GM12878 (cell line): Measurements from ENCODE around the gene FOXL1. TPM values are rescaled to one million over a fixed set of nuclear protein-coding genes. Genes with fewer than 3 reads are reported as not detected.

Experiments
- ATAC-seq: fragments of 200-7000 bp; cut with Tn5 transposase; 3 replicates; pipeline ENCODE4 v1.9.1; 2020; ENCODE audit warnings: mild to moderate bottlenecking, moderate library complexity
- BruUV-seq: library from RNA; stranded (reverse); fragments of 400-500 nt; replicated peaks from 2 replicates; lab custom pipeline; 2021; lab: Mats Ljungman, UMichigan
- CTCF ChIA-PET: fragments of 300-600 bp; sonication (Branson Sonifier 250); formaldehyde crosslinking; extraction: SDS; loops from one replicate; lab custom pipeline; 2021; ENCODE audit warnings: inconsistent platforms; lab: Yijun Ruan, JAX
- POLR2A ChIA-PET: fragments of 350-600 bp; formaldehyde crosslinking; extraction: SDS; loops from one replicate; lab custom pipeline; 2021; ENCODE audit warnings: inconsistent platforms; lab: Charles Lee
- RAD21 ChIA-PET: fragments of 300-600 bp; sonication (Branson Sonifier 250); formaldehyde crosslinking; loops from one replicate; lab custom pipeline; 2023; ENCODE audit warnings: antibody characterized with exemption; ENCODE audit not compliant: unreplicated experiment; lab: Charles Lee
- SMC1A ChIA-PET: fragments of 300-600 bp; sonication (Branson Sonifier 250); formaldehyde crosslinking; loops from one replicate; lab custom pipeline; 2023; ENCODE audit not compliant: unreplicated experiment, uncharacterized antibody; lab: Charles Lee
- DNase-seq: peaks from one replicate; pipeline ENCODE4 v3.0.0-alpha.2; 2011; ENCODE audit warnings: low read depth, low spot score
- FAIRE-seq: peaks from 3 replicates; lab custom pipeline; 2011; peaks lifted over from hg19 to GRCh38; lab: Jason Lieb, UNC
- H2AFZ ChIP-seq: 2 replicates; pipeline ENCODE4 v1.6.0; 2011; ENCODE audit warnings: low read depth, low read length, control low read depth; ENCODE audit not compliant: control insufficient read depth
- H3K27ac ChIP-seq: 2 replicates; pipeline ENCODE4 v1.5.1; 2011; ENCODE audit warnings: control low read depth; ENCODE audit not compliant: control insufficient read depth, insufficient read depth
- H3K27me3 ChIP-seq, 2 experiments: replicated peaks in 1 of 2; 2 replicates each; pipeline versions ENCODE4 v1.6.0 to v1.6.1; 2011; ENCODE audit warnings: low read length in 1 of 2; ENCODE audit not compliant: control insufficient read depth in 2 of 2, insufficient read depth in 2 of 2
- H3K36me3 ChIP-seq, 2 experiments: 2 replicates each; pipeline ENCODE4 v1.5.1; 2011; ENCODE audit warnings: low read length in 1 of 2; ENCODE audit not compliant: control insufficient read depth in 2 of 2, insufficient read depth in 2 of 2
- H3K4me1 ChIP-seq: 2 replicates; pipeline ENCODE4 v1.6.1; 2011; ENCODE audit warnings: mild to moderate bottlenecking, low read length, moderate library complexity, mixed read lengths; ENCODE audit not compliant: control insufficient read depth, insufficient read depth
- H3K4me2 ChIP-seq: 2 replicates; pipeline ENCODE4 v1.6.0; 2011; ENCODE audit warnings: control low read depth; ENCODE audit not compliant: control insufficient read depth, insufficient read depth
- H3K4me3 ChIP-seq: fragments of 200-600 bp; sonication (generic); 2 replicates; pipeline ENCODE4 v1.5.1; 2016
- H3K79me2 ChIP-seq: 2 replicates; pipeline ENCODE4 v1.6.0; 2011; ENCODE audit warnings: low read length; ENCODE audit not compliant: control insufficient read depth, insufficient read depth
- H3K9ac ChIP-seq: 2 replicates; pipeline ENCODE4 v1.8.0; 2011; ENCODE audit warnings: low read length, control low read depth, mixed read lengths; ENCODE audit not compliant: control insufficient read depth, insufficient read depth
- H3K9me3 ChIP-seq: replicated peaks from 3 replicates; pipeline ENCODE4 v1.5.1; 2011; ENCODE audit warnings: mild to moderate bottlenecking, low read length; ENCODE audit not compliant: control insufficient read depth, insufficient read depth
- H4K20me1 ChIP-seq: 2 replicates; pipeline ENCODE4 v1.6.0; 2011; ENCODE audit not compliant: control insufficient read depth, insufficient read depth
- HSF1 ChIP-seq: fragments of 150-350 bp; IDR thresholded peaks from 2 replicates; pipeline ENCODE4 v1.6.1; 2014; ENCODE audit warnings: mild to moderate bottlenecking, low read depth, low read length
- IRF3 ChIP-seq: fragments of 450-650 bp; IDR thresholded peaks from 2 replicates; pipeline ENCODE4 v1.6.1; 2014; ENCODE audit warnings: mild to moderate bottlenecking
- NRF1 ChIP-seq: conservative IDR thresholded peaks from 2 replicates; pipeline ENCODE4 v1.6.1; 2011; ENCODE audit warnings: mild to moderate bottlenecking, low read depth, low read length, improper control_type of control experiment
- RUNX3 ChIP-seq: IDR thresholded peaks from 2 replicates; pipeline ENCODE4 v1.6.1; 2012; ENCODE audit warnings: low read length, inconsistent platforms
- WGBS: methylation state at CpG from one replicate; pipeline ENCODE4 v1.1.6; 2016; ENCODE audit warnings: low lambda C conversion rate; ENCODE audit not compliant: insufficient replicate concordance, insufficient coverage; ENCODE audit errors: missing lambda C conversion rate; 5-methylcytosine and 5-hydroxymethylcytosine counted together
- in situ Hi-C: fragments of 300-500 bp; cut with MboI; formaldehyde crosslinking; loops from 9 replicates; pipeline ENCODE4 v1.14.3; 2018; ENCODE audit warnings: mixed read lengths
- intact Hi-C: fragments of 100-400 bp; cut with micrococcal nuclease; formaldehyde crosslinking; loops from one replicate; pipeline ENCODE4 v1.14.2; 2022; ENCODE audit not compliant: unreplicated experiment
- polyA plus RNA-seq, 11 experiments: library from polyadenylated mRNA; depleted of rRNA in 4 of 11; unstranded in 6 of 11; stranded (reverse) in 5 of 11; fragments of >200 nt; fragmentation: Nextera tagmentation in 4 of 11; fragmentation: Illumina TruSeq in 1 of 11; extraction: Ambion mirVana in 4 of 11; extraction: Trizol in 1 of 11; gene quantifications; 1 replicate in 1 of 11; 2 replicates in 10 of 11; pipeline versions ENCODE4 v1.2.1 to v1.2.3, GENCODE V29; 2011 to 2016; ENCODE audit warnings: inconsistent platforms in 2 of 11, missing spikeins in 2 of 11, low read depth in 1 of 11
- total RNA-seq, 4 experiments: library from RNA; depleted of rRNA in 3 of 4; stranded (reverse); fragments of >200 nt in 3 of 4; fragmentation: Illumina TruSeq in 1 of 4; extraction: Trizol in 1 of 4; gene quantifications; 2 replicates each; pipeline versions ENCODE4 v1.2.1 to v1.2.3, GENCODE V29; 2013 to 2021

The FOXL1 gene
- total and polyA plus RNA-seq, 10 of the 15 experiments (the other 5 are each of a cell fraction or from before 2014, with no cell fraction given), result 0.05 TPM; not detected in 9

GRCh38 chr16:86580791-86581170 lies 2.4 kb downstream of the FOXL1 start (continued):
- TF ChIP-seq IRF3 (no peak), RUNX3 (no peak), HSF1 (no peak)

- FAIRE-seq (no peak), ATAC-seq (no peak), DNase-seq (no peak)
- 22% methylated on average over 4 of the region's 4 CpGs for WGBS
- BruUV-seq, result no TSS peak
- POLR2A ChIA-PET, result no interaction called here
- TF ChIP-seq NRF1, result no peak
- intact Hi-C loops (no loop called here), in situ Hi-C loops (no loop called here)
- no peaks in the 10 kb centered on the region for H3K79me2 ChIP-seq
- H3K4me1 ChIP-seq, result no peaks in the 10 kb centered on the region
- no peak overlapping the region for H3K4me2 ChIP-seq
- no peaks in the 10 kb centered on the region for H4K20me1 ChIP-seq
- H3K9ac ChIP-seq, result no peak overlapping the region
- peaks cover 0 to 4% of the 10 kb centered on the region in 2 experiments; a peak in 3 of 4 replicates for H3K27me3 ChIP-seq
- no peak overlapping the region for H3K4me3 ChIP-seq
- no peak overlapping the region for H2AFZ ChIP-seq
- no peak overlapping the region for H3K27ac ChIP-seq
- H3K9me3 ChIP-seq, result no peaks in the 10 kb centered on the region
- RAD21 ChIA-PET, result no interaction called here
- CTCF ChIA-PET, result no interaction called here
- no peaks in the 10 kb centered on the region for H3K36me3 ChIP-seq
- SMC1A ChIA-PET, result interaction anchor here (0.9 kb wide), 1 partner anchor 137 kb away, joined by 3 read pairs; no protein-coding TSS in a partner anchor
Observed at GRCh38 chr16:86581458-86581857, 3.1 kb downstream of the FOXL1 start.
